SK-N-SH treated with all-trans-retinoic acid at 6 μM for 48 hours (cell line): Measurements from ENCODE around the gene KLHL3.

Source experiments
- ATAC-seq: fragments of 200-7000 bp; cut with Tn5 transposase; 3 replicates; pipeline ENCODE4 v1.9.1; 2020; ENCODE audit warnings: mild to moderate bottlenecking, moderate library complexity
- ARNTL ChIP-seq: fragments of 450-650 bp; formaldehyde crosslinking; IDR thresholded peaks from 2 replicates; pipeline ENCODE4 v1.5.0; 2020; ENCODE audit warnings: low read depth, mild to moderate bottlenecking, moderate library complexity, borderline replicate concordance
- BACH2 ChIP-seq: fragments of 250-450 bp; sonication (Bioruptor Pico); IDR thresholded peaks from 2 replicates; pipeline ENCODE4 v1.9.0; 2021; ENCODE audit warnings: mild to moderate bottlenecking, borderline replicate concordance
- CREB5 ChIP-seq: fragments of 250-450 bp; sonication (Bioruptor Pico); IDR thresholded peaks from 2 replicates; pipeline ENCODE4 v1.5.1; 2020; ENCODE audit warnings: low read depth, mild to moderate bottlenecking, moderate library complexity
- CSDC2 ChIP-seq: fragments of 250-450 bp; sonication (Bioruptor Pico); IDR thresholded peaks from 2 replicates; pipeline ENCODE4 v1.5.0; 2020; ENCODE audit warnings: mild to moderate bottlenecking, moderate library complexity
- CSRNP3 ChIP-seq: fragments of 250-450 bp; sonication (Bioruptor Pico); IDR thresholded peaks from 2 replicates; pipeline ENCODE4 v1.5.1; 2021; ENCODE audit warnings: mild to moderate bottlenecking, moderate library complexity
- ESRRG ChIP-seq: fragments of 250-450 bp; sonication (Bioruptor Pico); IDR thresholded peaks from 2 replicates; pipeline ENCODE4 v1.6.1; 2021; ENCODE audit warnings: mild to moderate bottlenecking
- GLIS3 ChIP-seq: fragments of 250-450 bp; sonication (Bioruptor Pico); IDR thresholded peaks from 2 replicates; pipeline ENCODE4 v1.5.0; 2020; ENCODE audit warnings: mild to moderate bottlenecking, moderate library complexity
- ISL1 ChIP-seq: fragments of 250-450 bp; sonication (Bioruptor Pico); IDR thresholded peaks from 2 replicates; pipeline ENCODE4 v2.1.2; 2022; ENCODE audit warnings: mild to moderate bottlenecking, moderate library complexity
- OSR1 ChIP-seq: fragments of 250-450 bp; sonication (Bioruptor Pico); IDR thresholded peaks from 2 replicates; pipeline ENCODE4 v1.8.0; 2022; ENCODE audit warnings: moderate library complexity, mild to moderate bottlenecking, inconsistent platforms
- PATZ1 ChIP-seq: fragments of 250-450 bp; sonication (Bioruptor Pico); IDR thresholded peaks from 2 replicates; pipeline ENCODE4 v1.8.0; 2020; ENCODE audit warnings: mild to moderate bottlenecking, moderate library complexity, borderline replicate concordance
- POU6F1 ChIP-seq: fragments of 250-450 bp; sonication (Bioruptor Pico); IDR thresholded peaks from 2 replicates; pipeline ENCODE4 v1.8.0; 2021; ENCODE audit warnings: low read depth, mild to moderate bottlenecking, moderate library complexity, borderline replicate concordance
- PPARA ChIP-seq: fragments of 250-450 bp; sonication (Bioruptor Pico); IDR thresholded peaks from 2 replicates; pipeline ENCODE4 v1.5.0; 2020; ENCODE audit warnings: mild to moderate bottlenecking, borderline replicate concordance
- RARB ChIP-seq: fragments of 250-450 bp; sonication (Bioruptor Pico); IDR thresholded peaks from 2 replicates; pipeline ENCODE4 v1.8.0; 2021; ENCODE audit warnings: mild to moderate bottlenecking, moderate library complexity
- TCF4 ChIP-seq: fragments of 250-450 bp; sonication (Bioruptor Pico); IDR thresholded peaks from 2 replicates; pipeline ENCODE4 v1.8.0; 2021; ENCODE audit warnings: mild to moderate bottlenecking, moderate library complexity, borderline replicate concordance
- TOX ChIP-seq: fragments of 250-450 bp; sonication (Bioruptor Pico); IDR thresholded peaks from 2 replicates; pipeline ENCODE4 v1.8.0; 2021; ENCODE audit warnings: mild to moderate bottlenecking, moderate library complexity, borderline replicate concordance
- TSHZ2 ChIP-seq: fragments of 250-450 bp; sonication (Bioruptor Pico); IDR thresholded peaks from 2 replicates; pipeline ENCODE4 v1.5.0; 2020; ENCODE audit warnings: mild to moderate bottlenecking, moderate library complexity
- ZC3H10 ChIP-seq: fragments of 250-450 bp; sonication (Bioruptor Pico); IDR thresholded peaks from 2 replicates; pipeline ENCODE4 v1.5.1; 2021; ENCODE audit warnings: mild to moderate bottlenecking, moderate library complexity
- ZFP3 ChIP-seq: fragments of 250-450 bp; sonication (Bioruptor Pico); IDR thresholded peaks from 2 replicates; pipeline ENCODE4 v1.5.0; 2020; ENCODE audit warnings: mild to moderate bottlenecking, moderate library complexity
- ZNF565 ChIP-seq: fragments of 450-650 bp; formaldehyde crosslinking; conservative IDR thresholded peaks from 2 replicates; pipeline ENCODE4 v1.5.0; 2020; ENCODE audit warnings: low read depth, mild to moderate bottlenecking, moderate library complexity
- ZNF70 ChIP-seq: fragments of 450-650 bp; formaldehyde crosslinking; IDR thresholded peaks from 2 replicates; pipeline ENCODE4 v1.5.0; 2020; ENCODE audit warnings: mild to moderate bottlenecking, moderate library complexity
- ZNF8 ChIP-seq: fragments of 450-650 bp; formaldehyde crosslinking; IDR thresholded peaks from 2 replicates; pipeline ENCODE4 v1.5.0; 2020; ENCODE audit warnings: mild to moderate bottlenecking, moderate library complexity

KLHL3 gene

GRCh38 chr5:137596941-137597340 is 138.9 kb downstream of the KLHL3 start (continued):
- TF ChIP-seq POU6F1 (no peak), RARB (CRISPR knock-in tag) (no peak)

GRCh38 chr5:137595396-137596079 is 140.4 kb downstream of the KLHL3 start:
- TF ChIP-seq POU6F1 = no peak
- TF ChIP-seq GLIS3 (CRISPR knock-in tag) = no peak
- TF ChIP-seq ISL1 (CRISPR knock-in tag) = no peak
- TF ChIP-seq PPARA (CRISPR knock-in tag) = no peak
- ATAC-seq = no peak

- no peak for TF ChIP-seq ZNF70 (CRISPR knock-in tag)
- no peak for TF ChIP-seq RARB (CRISPR knock-in tag)
- no peak for TF ChIP-seq CSRNP3 (CRISPR knock-in tag)
- no peak for TF ChIP-seq GLIS3 (CRISPR knock-in tag)
- no peak for TF ChIP-seq OSR1 (CRISPR knock-in tag)
- no peak for TF ChIP-seq ZNF565
- TF ChIP-seq ARNTL (CRISPR knock-in tag) = no peak
- TF ChIP-seq CREB5 (CRISPR knock-in tag) = no peak
- TF ChIP-seq ZNF8 (CRISPR knock-in tag) = no peak
- TF ChIP-seq ISL1 (CRISPR knock-in tag) = no peak
- no peak for TF ChIP-seq TCF4
- TF ChIP-seq PATZ1 (CRISPR knock-in tag) = no peak
- no peak for TF ChIP-seq BACH2 (CRISPR knock-in tag)
- no peak for TF ChIP-seq TOX (CRISPR knock-in tag)
- no peak for TF ChIP-seq ZC3H10 (CRISPR knock-in tag)
- TF ChIP-seq POU6F1 = no peak
- TF ChIP-seq TSHZ2 (CRISPR knock-in tag) = no peak
- TF ChIP-seq CSDC2 (CRISPR knock-in tag) = no peak
- TF ChIP-seq ESRRG (CRISPR knock-in tag) = no peak
- TF ChIP-seq ZFP3 (CRISPR knock-in tag) = no peak
- no peak for ATAC-seq
Observed at GRCh38 chr5:137594717-137595116, 141.2 kb downstream of the KLHL3 start.
